ENCODE data around the gene PCBP4. TPM values are rescaled to one million over a fixed set of nuclear protein-coding genes. Genes with fewer than 3 reads are reported as not detected.
A peak's percentile ranks its signal among the peaks of the same experiment; 100 is the strongest.

PCBP4 gene
- total RNA-seq, 1 experiment from 2014 or later: 28.7 TPM

DNA sequence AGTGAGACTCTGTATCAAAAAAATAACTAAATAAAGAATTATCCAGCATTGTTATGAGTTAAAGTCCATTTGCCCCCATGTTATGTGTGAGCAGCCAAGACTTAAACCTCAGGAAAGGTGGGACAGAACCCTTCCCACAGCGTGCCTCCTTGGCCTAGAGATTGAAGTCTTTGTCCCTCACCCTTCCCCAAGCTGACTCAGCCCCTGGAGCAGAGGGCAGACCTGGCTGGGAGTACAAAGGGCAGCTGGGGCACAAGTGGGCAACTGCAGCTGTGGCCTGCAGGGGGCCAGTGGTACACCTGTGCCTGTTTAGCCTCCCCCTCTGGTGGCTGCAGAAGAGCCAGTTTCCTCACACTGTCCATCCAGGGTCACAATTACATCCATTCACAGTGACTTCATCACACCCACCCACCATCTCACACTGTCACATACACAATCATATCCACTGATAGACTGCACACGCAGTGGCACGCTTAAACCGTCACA lies 15.1 kb upstream of the PCBP4 start:
- POLR2A ChIA-PET: interaction anchor here (0.8 to 2.4 kb wide), 8 partner anchors 9 to 172 kb away, joined by 3 to 23 read pairs (median 6); partner anchors contain the start of genes ABHD14B, PCBP4, POC1A and RPL29
- Mint-ChIP-seq H3K36me3 (peaks cover 2% of the 10 kb centered on the region; the same call in 1 of the 2 replicates), H3K9me3 (no peaks in the 10 kb centered on the region), H3K27me3 (ENCODE audit: low read depth) (peaks cover 9% of the 10 kb centered on the region), H3K27ac (peak overlapping the region; percentile 94), H3K4me3 (peak overlapping the region; percentile 84), H3K4me1 (peaks cover 21% of the 10 kb centered on the region)
- ATAC-seq (peak; percentile 65), DNase-seq (ENCODE audit: low spot score) (peak; percentile 66)
- TF ChIP-seq, protein P1, sequence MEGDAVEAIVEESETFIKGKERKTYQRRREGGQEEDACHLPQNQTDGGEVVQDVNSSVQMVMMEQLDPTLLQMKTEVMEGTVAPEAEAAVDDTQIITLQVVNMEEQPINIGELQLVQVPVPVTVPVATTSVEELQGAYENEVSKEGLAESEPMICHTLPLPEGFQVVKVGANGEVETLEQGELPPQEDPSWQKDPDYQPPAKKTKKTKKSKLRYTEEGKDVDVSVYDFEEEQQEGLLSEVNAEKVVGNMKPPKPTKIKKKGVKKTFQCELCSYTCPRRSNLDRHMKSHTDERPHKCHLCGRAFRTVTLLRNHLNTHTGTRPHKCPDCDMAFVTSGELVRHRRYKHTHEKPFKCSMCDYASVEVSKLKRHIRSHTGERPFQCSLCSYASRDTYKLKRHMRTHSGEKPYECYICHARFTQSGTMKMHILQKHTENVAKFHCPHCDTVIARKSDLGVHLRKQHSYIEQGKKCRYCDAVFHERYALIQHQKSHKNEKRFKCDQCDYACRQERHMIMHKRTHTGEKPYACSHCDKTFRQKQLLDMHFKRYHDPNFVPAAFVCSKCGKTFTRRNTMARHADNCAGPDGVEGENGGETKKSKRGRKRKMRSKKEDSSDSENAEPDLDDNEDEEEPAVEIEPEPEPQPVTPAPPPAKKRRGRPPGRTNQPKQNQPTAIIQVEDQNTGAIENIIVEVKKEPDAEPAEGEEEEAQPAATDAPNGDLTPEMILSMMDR (IDR thresholded peaks at IDR 0.05): peak; percentile 55
- TF ChIP-seq JUN (CRISPR knock-in tag; IDR thresholded peaks at IDR 0.05): no peak
- TF ChIP-seq FOXP1 (CRISPR knock-in tag; IDR thresholded peaks at IDR 0.05; ENCODE audit: borderline replicate concordance): peak; percentile 53; the same call in 1 of the 2 replicates
- TF ChIP-seq, protein P2, sequence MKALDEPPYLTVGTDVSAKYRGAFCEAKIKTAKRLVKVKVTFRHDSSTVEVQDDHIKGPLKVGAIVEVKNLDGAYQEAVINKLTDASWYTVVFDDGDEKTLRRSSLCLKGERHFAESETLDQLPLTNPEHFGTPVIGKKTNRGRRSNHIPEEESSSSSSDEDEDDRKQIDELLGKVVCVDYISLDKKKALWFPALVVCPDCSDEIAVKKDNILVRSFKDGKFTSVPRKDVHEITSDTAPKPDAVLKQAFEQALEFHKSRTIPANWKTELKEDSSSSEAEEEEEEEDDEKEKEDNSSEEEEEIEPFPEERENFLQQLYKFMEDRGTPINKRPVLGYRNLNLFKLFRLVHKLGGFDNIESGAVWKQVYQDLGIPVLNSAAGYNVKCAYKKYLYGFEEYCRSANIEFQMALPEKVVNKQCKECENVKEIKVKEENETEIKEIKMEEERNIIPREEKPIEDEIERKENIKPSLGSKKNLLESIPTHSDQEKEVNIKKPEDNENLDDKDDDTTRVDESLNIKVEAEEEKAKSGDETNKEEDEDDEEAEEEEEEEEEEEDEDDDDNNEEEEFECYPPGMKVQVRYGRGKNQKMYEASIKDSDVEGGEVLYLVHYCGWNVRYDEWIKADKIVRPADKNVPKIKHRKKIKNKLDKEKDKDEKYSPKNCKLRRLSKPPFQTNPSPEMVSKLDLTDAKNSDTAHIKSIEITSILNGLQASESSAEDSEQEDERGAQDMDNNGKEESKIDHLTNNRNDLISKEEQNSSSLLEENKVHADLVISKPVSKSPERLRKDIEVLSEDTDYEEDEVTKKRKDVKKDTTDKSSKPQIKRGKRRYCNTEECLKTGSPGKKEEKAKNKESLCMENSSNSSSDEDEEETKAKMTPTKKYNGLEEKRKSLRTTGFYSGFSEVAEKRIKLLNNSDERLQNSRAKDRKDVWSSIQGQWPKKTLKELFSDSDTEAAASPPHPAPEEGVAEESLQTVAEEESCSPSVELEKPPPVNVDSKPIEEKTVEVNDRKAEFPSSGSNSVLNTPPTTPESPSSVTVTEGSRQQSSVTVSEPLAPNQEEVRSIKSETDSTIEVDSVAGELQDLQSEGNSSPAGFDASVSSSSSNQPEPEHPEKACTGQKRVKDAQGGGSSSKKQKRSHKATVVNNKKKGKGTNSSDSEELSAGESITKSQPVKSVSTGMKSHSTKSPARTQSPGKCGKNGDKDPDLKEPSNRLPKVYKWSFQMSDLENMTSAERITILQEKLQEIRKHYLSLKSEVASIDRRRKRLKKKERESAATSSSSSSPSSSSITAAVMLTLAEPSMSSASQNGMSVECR (CRISPR knock-in tag; IDR thresholded peaks at IDR 0.05; ENCODE audit: borderline replicate concordance): no peak
- peak; percentile 74; the same call in 1 of the 2 replicates for TF ChIP-seq NFE2L1 (CRISPR knock-in tag; IDR thresholded peaks at IDR 0.05)
- CTCF ChIA-PET: interaction anchor here (0.6 to 4.4 kb wide), 30 partner anchors 9 to 403 kb away, joined by 3 to 60 read pairs (median 4); partner anchors contain the start of genes ABHD14A, ABHD14B, DUSP7 and GPR62

DNA sequence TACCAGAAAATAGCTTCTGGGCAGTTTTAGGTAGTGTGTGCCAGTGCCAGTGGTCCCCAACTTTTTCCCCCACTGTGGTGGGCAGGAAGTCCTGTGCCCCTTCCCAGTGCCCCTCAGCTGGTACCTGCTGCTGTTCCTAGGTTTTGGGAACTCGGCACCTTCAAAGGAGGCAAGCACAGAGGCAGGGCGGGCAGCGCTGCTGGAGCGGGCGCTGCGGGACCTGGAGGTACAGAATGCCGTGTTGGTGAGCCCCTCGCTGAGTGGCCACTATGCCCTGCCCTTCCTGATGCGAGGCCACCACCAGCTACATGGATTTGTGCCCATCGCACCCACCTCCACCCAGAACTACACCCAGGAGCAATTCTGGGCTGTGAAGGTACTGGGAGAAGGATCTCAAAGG lies 13.0 kb upstream of the PCBP4 start:
- Mint-ChIP-seq H3K27ac (no peak overlapping the region), H3K4me3 (no peak overlapping the region), H3K4me1 (peaks cover 26% of the 10 kb centered on the region), H3K9me3 (no peaks in the 10 kb centered on the region), H3K36me3 (peaks cover 2% of the 10 kb centered on the region; the same call in 1 of the 2 replicates), H3K27me3 (ENCODE audit: low read depth) (peaks cover 30% of the 10 kb centered on the region)
- TF ChIP-seq, protein P3, sequence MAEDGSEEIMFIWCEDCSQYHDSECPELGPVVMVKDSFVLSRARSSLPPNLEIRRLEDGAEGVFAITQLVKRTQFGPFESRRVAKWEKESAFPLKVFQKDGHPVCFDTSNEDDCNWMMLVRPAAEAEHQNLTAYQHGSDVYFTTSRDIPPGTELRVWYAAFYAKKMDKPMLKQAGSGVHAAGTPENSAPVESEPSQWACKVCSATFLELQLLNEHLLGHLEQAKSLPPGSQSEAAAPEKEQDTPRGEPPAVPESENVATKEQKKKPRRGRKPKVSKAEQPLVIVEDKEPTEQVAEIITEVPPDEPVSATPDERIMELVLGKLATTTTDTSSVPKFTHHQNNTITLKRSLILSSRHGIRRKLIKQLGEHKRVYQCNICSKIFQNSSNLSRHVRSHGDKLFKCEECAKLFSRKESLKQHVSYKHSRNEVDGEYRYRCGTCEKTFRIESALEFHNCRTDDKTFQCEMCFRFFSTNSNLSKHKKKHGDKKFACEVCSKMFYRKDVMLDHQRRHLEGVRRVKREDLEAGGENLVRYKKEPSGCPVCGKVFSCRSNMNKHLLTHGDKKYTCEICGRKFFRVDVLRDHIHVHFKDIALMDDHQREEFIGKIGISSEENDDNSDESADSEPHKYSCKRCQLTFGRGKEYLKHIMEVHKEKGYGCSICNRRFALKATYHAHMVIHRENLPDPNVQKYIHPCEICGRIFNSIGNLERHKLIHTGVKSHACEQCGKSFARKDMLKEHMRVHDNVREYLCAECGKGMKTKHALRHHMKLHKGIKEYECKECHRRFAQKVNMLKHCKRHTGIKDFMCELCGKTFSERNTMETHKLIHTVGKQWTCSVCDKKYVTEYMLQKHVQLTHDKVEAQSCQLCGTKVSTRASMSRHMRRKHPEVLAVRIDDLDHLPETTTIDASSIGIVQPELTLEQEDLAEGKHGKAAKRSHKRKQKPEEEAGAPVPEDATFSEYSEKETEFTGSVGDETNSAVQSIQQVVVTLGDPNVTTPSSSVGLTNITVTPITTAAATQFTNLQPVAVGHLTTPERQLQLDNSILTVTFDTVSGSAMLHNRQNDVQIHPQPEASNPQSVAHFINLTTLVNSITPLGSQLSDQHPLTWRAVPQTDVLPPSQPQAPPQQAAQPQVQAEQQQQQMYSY (CRISPR knock-in tag; IDR thresholded peaks at IDR 0.05): no peak
- TF ChIP-seq, protein P4, sequence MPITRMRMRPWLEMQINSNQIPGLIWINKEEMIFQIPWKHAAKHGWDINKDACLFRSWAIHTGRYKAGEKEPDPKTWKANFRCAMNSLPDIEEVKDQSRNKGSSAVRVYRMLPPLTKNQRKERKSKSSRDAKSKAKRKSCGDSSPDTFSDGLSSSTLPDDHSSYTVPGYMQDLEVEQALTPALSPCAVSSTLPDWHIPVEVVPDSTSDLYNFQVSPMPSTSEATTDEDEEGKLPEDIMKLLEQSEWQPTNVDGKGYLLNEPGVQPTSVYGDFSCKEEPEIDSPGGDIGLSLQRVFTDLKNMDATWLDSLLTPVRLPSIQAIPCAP (CRISPR knock-in tag; IDR thresholded peaks at IDR 0.05): no peak
- TF ChIP-seq CBFB (CRISPR knock-in tag; IDR thresholded peaks at IDR 0.05; ENCODE audit: low read depth): no peak
- TF ChIP-seq, protein P5, sequence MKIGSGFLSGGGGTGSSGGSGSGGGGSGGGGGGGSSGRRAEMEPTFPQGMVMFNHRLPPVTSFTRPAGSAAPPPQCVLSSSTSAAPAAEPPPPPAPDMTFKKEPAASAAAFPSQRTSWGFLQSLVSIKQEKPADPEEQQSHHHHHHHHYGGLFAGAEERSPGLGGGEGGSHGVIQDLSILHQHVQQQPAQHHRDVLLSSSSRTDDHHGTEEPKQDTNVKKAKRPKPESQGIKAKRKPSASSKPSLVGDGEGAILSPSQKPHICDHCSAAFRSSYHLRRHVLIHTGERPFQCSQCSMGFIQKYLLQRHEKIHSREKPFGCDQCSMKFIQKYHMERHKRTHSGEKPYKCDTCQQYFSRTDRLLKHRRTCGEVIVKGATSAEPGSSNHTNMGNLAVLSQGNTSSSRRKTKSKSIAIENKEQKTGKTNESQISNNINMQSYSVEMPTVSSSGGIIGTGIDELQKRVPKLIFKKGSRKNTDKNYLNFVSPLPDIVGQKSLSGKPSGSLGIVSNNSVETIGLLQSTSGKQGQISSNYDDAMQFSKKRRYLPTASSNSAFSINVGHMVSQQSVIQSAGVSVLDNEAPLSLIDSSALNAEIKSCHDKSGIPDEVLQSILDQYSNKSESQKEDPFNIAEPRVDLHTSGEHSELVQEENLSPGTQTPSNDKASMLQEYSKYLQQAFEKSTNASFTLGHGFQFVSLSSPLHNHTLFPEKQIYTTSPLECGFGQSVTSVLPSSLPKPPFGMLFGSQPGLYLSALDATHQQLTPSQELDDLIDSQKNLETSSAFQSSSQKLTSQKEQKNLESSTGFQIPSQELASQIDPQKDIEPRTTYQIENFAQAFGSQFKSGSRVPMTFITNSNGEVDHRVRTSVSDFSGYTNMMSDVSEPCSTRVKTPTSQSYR (CRISPR knock-in tag; IDR thresholded peaks at IDR 0.05): no peak
- TF ChIP-seq, protein P6, sequence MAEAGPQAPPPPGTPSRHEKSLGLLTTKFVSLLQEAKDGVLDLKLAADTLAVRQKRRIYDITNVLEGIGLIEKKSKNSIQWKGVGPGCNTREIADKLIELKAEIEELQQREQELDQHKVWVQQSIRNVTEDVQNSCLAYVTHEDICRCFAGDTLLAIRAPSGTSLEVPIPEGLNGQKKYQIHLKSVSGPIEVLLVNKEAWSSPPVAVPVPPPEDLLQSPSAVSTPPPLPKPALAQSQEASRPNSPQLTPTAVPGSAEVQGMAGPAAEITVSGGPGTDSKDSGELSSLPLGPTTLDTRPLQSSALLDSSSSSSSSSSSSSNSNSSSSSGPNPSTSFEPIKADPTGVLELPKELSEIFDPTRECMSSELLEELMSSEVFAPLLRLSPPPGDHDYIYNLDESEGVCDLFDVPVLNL (CRISPR knock-in tag; IDR thresholded peaks at IDR 0.05; ENCODE audit: borderline replicate concordance, low read depth): no peak
- TF ChIP-seq, protein P7, sequence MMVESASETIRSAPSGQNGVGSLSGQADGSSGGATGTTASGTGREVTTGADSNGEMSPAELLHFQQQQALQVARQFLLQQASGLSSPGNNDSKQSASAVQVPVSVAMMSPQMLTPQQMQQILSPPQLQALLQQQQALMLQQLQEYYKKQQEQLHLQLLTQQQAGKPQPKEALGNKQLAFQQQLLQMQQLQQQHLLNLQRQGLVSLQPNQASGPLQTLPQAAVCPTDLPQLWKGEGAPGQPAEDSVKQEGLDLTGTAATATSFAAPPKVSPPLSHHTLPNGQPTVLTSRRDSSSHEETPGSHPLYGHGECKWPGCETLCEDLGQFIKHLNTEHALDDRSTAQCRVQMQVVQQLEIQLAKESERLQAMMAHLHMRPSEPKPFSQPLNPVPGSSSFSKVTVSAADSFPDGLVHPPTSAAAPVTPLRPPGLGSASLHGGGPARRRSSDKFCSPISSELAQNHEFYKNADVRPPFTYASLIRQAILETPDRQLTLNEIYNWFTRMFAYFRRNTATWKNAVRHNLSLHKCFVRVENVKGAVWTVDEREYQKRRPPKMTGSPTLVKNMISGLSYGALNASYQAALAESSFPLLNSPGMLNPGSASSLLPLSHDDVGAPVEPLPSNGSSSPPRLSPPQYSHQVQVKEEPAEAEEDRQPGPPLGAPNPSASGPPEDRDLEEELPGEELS (CRISPR knock-in tag; IDR thresholded peaks at IDR 0.05): no peak
- no peak for TF ChIP-seq ZBTB21 (CRISPR knock-in tag; IDR thresholded peaks at IDR 0.05; ENCODE audit: borderline replicate concordance)
- ATAC-seq: no peak
- POLR2A ChIA-PET: interaction anchor here (1.4 kb wide), 1 partner anchor 11 kb away, joined by 8 read pairs; no protein-coding TSS in a partner anchor
- no peak for DNase-seq (ENCODE audit: low spot score)
- CTCF ChIA-PET: no interaction called here
